AG04449 (cell line): ENCODE data around the gene SELPLG.

Experiments used
- CTCF ChIA-PET: fragments of 350-600 bp; formaldehyde crosslinking; extraction: SDS; loops from one replicate; lab custom pipeline; 2021; ENCODE audit warnings: antibody characterized with exemption; lab: Yijun Ruan, JAX
- POLR2A ChIA-PET: fragments of 400-600, 350-600 bp; formaldehyde crosslinking; extraction: SDS; loops from one replicate; lab custom pipeline; 2020; ENCODE audit warnings: antibody characterized with exemption, inconsistent platforms; lab: Yijun Ruan, JAX
- DNase-seq: peaks from one replicate; pipeline ENCODE4 v3.0.0-alpha.2; 2010; ENCODE audit warnings: low read depth, low spot score
- H3K4me3 ChIP-seq: 2 replicates; pipeline ENCODE4 v1.5.1; 2011; ENCODE audit warnings: low read depth, mild to moderate bottlenecking, control low read depth, low read length
- TF ChIP-seq, protein P1 (sequence below): IDR thresholded peaks from one replicate; pipeline ENCODE4 v1.5.1; 2011; ENCODE audit warnings: mild to moderate bottlenecking, moderate library complexity, low read length, control low read depth, inconsistent platforms; ENCODE audit not compliant: insufficient read depth; ENCODE audit errors: missing control alignments

Gene SELPLG

DNA sequence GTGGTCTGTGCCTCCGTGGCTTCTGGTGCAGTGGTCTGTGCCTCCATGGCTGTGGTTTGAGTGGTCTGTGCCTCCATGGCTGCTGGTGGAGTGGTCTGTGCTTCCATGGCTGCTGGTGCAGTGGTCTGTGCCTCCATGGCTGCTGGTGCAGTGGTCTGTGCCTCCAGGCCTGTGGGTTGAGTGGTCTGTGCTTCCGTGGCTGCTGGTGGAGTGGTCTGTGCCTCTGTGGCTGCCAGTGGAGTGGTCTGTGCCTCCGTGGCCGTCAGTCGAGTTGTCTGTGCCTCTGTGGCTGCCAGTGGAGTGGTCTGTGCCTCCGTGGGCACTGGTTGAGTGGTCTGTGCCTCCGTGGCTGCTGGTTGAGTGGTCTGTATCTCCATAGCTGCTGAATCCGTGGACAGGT lies 10.1 kb downstream of the SELPLG start:
- ChIA-PET CTCF (interaction anchor here (1.0 kb wide), 1 partner anchor 55 kb away, joined by 3 read pairs; no protein-coding TSS in a partner anchor), POLR2A (no interaction called here)

DNA sequence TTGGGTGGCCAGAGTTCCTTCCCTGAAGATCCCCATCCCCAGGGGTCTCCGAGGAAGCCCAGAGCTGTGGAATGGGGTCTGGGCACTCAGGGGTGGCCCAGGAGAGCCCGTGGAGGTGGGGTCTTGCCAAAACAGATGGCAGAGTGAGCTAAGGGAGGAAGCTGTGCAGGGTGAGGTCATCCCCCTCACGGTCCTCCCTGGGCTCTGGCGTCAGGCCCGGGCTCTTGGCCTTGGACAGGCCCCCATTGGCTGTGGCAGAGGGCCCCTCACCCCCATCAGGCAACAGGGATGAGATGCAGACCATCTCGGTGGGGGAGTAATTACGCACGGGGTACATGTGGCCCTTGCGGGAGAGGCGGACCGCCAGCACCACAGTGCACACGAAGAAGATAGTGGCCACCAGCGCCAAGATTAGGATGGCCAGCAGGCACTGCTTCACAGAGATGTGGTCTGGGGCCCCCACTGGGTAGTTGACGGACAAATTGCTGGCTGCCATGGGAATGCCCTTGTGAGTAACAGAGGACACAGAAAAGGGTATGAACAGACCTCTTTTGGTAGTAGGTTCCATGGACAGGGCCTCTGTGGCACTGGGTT lies 10.7 kb downstream of the SELPLG start:
- TF ChIP-seq, protein P1, sequence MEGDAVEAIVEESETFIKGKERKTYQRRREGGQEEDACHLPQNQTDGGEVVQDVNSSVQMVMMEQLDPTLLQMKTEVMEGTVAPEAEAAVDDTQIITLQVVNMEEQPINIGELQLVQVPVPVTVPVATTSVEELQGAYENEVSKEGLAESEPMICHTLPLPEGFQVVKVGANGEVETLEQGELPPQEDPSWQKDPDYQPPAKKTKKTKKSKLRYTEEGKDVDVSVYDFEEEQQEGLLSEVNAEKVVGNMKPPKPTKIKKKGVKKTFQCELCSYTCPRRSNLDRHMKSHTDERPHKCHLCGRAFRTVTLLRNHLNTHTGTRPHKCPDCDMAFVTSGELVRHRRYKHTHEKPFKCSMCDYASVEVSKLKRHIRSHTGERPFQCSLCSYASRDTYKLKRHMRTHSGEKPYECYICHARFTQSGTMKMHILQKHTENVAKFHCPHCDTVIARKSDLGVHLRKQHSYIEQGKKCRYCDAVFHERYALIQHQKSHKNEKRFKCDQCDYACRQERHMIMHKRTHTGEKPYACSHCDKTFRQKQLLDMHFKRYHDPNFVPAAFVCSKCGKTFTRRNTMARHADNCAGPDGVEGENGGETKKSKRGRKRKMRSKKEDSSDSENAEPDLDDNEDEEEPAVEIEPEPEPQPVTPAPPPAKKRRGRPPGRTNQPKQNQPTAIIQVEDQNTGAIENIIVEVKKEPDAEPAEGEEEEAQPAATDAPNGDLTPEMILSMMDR, result no peak
- CTCF ChIA-PET, result interaction anchor here (6.5 to 17.4 kb wide), 2 partner anchors 16 to 56 kb away, joined by 106 to 1115 read pairs; partner anchors contain the start of genes ISCU and SART3
- POLR2A ChIA-PET, result no interaction called here
- no peak overlapping the region for H3K4me3 ChIP-seq
- no peak for DNase-seq

More for the DNA sequence above, 10.1 kb downstream of the SELPLG start:
- H3K4me3 ChIP-seq, result no peak overlapping the region
- TF ChIP-seq, protein P1, result no peak
- no peak for DNase-seq

DNA sequence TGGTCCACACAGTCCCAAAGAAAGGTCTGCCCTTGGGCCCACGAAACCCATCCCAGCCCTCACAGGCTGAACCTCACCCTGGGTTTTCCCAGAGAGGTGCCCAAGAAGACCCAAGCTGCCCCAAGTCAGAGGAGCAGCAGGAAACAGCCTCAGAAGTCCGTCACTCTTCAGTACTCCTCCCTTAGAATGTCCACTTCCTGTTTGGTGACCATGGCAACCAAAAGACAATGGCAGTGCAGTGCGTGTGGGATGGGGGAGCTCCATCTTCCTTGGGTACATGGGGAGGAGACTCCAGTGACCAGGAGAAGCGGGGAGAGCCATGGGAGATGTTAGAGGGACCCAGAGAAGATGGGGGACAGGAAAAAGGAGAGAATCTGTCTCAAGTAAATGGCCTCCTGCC lies 11.3 kb downstream of the SELPLG start:
- no peak for DNase-seq
- no peak overlapping the region for H3K4me3 ChIP-seq
- ChIA-PET CTCF (interaction anchor here (6.5 to 17.4 kb wide), 2 partner anchors 15 to 56 kb away, joined by 106 to 1115 read pairs; partner anchors contain the start of genes ISCU and SART3), POLR2A (no interaction called here)
- TF ChIP-seq, protein P1, result no peak

DNA sequence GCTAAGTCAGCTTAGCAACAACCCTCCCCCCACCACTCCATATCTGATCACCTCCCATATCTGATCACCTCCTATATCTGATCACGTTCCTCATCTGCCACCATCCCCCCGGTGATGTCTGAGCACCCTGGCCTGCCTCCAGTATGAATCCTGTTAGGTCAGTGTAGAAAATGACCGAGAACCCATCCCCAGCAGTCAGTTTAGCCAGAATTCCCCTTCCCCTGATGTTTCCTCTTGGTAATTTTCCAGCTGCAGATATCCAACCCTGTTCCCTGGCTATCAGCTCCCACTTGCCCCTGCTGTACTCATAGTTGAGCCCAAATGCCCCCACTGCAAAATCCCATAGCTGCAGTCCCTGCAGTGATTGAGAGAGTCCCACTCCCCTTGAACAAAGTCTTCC lies 12.5 kb downstream of the SELPLG start:
- H3K4me3 ChIP-seq, result no peak overlapping the region
- CTCF ChIA-PET, result interaction anchor here (0.7 to 17.4 kb wide), 8 partner anchors 8 to 472 kb away, joined by 3 to 1115 read pairs (median 28); partner anchors contain the start of genes ALKBH2, ISCU and SART3
- TF ChIP-seq, protein P1, result no peak
- POLR2A ChIA-PET, result no interaction called here
- no peak for DNase-seq

DNA sequence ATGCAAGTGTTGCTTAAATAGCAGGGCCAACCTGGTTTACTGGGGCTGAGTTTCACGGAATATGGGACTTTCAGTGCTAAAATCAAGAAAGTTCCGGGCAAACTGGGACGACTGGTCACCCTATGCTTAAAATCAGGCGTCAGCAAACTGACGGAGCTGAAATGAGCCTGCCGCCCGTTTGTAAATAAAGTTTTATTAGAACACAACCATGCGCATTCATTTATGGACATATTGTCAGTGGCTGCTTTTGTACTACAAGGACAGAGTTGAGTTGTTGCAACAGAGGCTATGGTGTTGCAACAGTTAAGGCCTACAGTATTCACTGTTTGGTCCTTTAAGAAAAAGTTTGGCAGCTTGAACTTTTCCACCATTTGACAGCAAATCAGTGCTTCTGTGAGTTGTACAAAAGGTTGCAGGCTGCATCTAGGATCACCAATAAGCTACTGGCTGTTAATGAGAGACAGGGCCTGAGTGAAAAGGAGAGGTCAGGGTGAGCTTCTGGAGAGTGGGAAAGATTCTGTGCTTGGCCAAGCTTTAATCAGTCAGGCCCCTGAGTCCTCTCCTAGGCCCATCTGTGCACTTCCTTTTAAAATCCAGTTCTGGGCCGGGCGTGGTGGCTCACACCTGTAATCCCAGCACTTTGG lies 13.3 kb downstream of the SELPLG start:
- TF ChIP-seq, protein P1, result no peak
- ChIA-PET POLR2A (interaction anchor here (1.1 kb wide), 1 partner anchor 9 kb away, joined by 4 read pairs; no protein-coding TSS in a partner anchor), CTCF (interaction anchor here (0.7 to 17.4 kb wide), 10 partner anchors 9 to 473 kb away, joined by 3 to 1115 read pairs (median 16); partner anchors contain the start of genes ALKBH2, ISCU and SART3)
- no peak overlapping the region for H3K4me3 ChIP-seq
- DNase-seq, result no peak
